ENCODE data around the gene THYN1.

GRCh38 chr11:134240592-134240991 lies 12.6 kb downstream of the THYN1 start:
- TF ChIP-seq GATA2 (IDR thresholded peaks at IDR 0.05; ENCODE audit: low read depth, low read length) = no peak
- TF ChIP-seq GATA3 (IDR thresholded peaks at IDR 0.05; ENCODE audit: low read depth, low read length) = no peak
